K562 (cell line): ENCODE results near the gene RIPK4. TPM values are rescaled to one million over a fixed set of nuclear protein-coding genes. Genes with fewer than 3 reads are reported as not detected.
A peak's percentile ranks its signal among the peaks of the same experiment; 100 is the strongest.

ENCODE experiments used
- ATAC-seq: fragments of 200-7000 bp; cut with Tn5 transposase; 3 replicates; pipeline ENCODE4 v1.9.1; 2020; ENCODE audit warnings: moderate library complexity
- Bru-seq: library from RNA; stranded (reverse); fragments of 400-500 nt; gene quantifications from one replicate; lab custom pipeline; 2021; lab: Mats Ljungman, UMichigan
- BruChase-seq, 2 experiments: library from RNA; stranded (reverse); fragments of 400-500 nt; gene quantifications; one replicate each; lab custom pipeline; 2021; lab: Mats Ljungman, UMichigan
- BruUV-seq: library from RNA; stranded (reverse); fragments of 400-500 nt; replicated peaks from 2 replicates; lab custom pipeline; 2021; lab: Mats Ljungman, UMichigan
- CTCF ChIA-PET: fragments of 300-600 bp; formaldehyde crosslinking; extraction: SDS; loops from one replicate; lab custom pipeline; 2021; ENCODE audit warnings: low intra/inter-chr PET ratio; lab: Yijun Ruan, JAX
- POLR2A ChIA-PET: fragments of 300-600, 350-650 bp; sonication (Branson Sonifier 250); formaldehyde crosslinking; extraction: SDS; loops from one replicate; lab custom pipeline; 2021; ENCODE audit warnings: antibody characterized with exemption, inconsistent platforms; lab: Yijun Ruan, JAX
- DNase-seq, 4 experiments: peaks; one replicate each; pipeline versions ENCODE4 v3.0.0 to v3.0.0-alpha.2; 2011 to 2018; ENCODE audit warnings: low spot score in 3 of 4, mixed read lengths in 3 of 4; ENCODE audit errors: extremely low read depth in 1 of 4
- FAIRE-seq: peaks from 2 replicates; lab custom pipeline; 2011; peaks lifted over from hg19 to GRCh38; lab: Jason Lieb, UNC
- H2AFZ ChIP-seq: 2 replicates; pipeline ENCODE4 v1.6.0; 2011; ENCODE audit warnings: low read depth, low read length, control low read depth, inconsistent platforms
- H3K27ac ChIP-seq: fragments of 200-600 bp; 3 replicates; pipeline ENCODE4 v1.8.0; 2011; ENCODE audit warnings: low read depth, mild to moderate bottlenecking, control low read depth, inconsistent platforms, low read length, moderate library complexity, mixed read lengths; ENCODE audit errors: extremely low read depth
- H3K27me3 ChIP-seq, 2 experiments: fragments of 300-600 bp in 1 of 2; 2 replicates in 1 of 2; 3 replicates in 1 of 2; pipeline versions ENCODE4 v1.6.0 to v1.8.0; 2011; ENCODE audit warnings: inconsistent platforms in 2 of 2, low read length in 2 of 2, mild to moderate bottlenecking in 1 of 2, mixed read lengths in 1 of 2, moderate library complexity in 1 of 2; ENCODE audit not compliant: control insufficient read depth in 2 of 2, insufficient read depth in 2 of 2
- H3K36me3 ChIP-seq: fragments of 300-600 bp; 3 replicates; pipeline ENCODE4 v1.8.0; 2011; ENCODE audit warnings: mild to moderate bottlenecking, low read length, inconsistent platforms; ENCODE audit not compliant: control insufficient read depth, insufficient read depth
- H3K4me1 ChIP-seq, 2 experiments: fragments of 200-600 bp in 1 of 2; replicated peaks in 1 of 2; 2 replicates in 1 of 2; 3 replicates in 1 of 2; pipeline versions ENCODE4 v1.5.1 to v1.8.0; 2011; ENCODE audit warnings: inconsistent platforms in 2 of 2, low read length in 2 of 2, mild to moderate bottlenecking in 1 of 2, mixed read lengths in 1 of 2, moderate library complexity in 1 of 2; ENCODE audit not compliant: control insufficient read depth in 2 of 2, insufficient read depth in 2 of 2
- H3K4me2 ChIP-seq: 2 replicates; pipeline ENCODE4 v1.6.1; 2011; ENCODE audit warnings: low read length, control low read depth, inconsistent platforms, mixed read lengths; ENCODE audit not compliant: insufficient read depth
- H3K4me3 ChIP-seq: fragments of 200-600 bp; sonication (generic), shearing (Covaris generic); 2 replicates; pipeline ENCODE4 v1.5.1; 2016; ENCODE audit warnings: control low read depth, inconsistent platforms
- H3K79me2 ChIP-seq: fragments of 200-600 bp; 3 replicates; pipeline ENCODE4 v1.8.0; 2011; ENCODE audit warnings: low read length, inconsistent platforms; ENCODE audit not compliant: control insufficient read depth, insufficient read depth
- H3K9ac ChIP-seq, 2 experiments: 2 replicates each; pipeline versions ENCODE4 v1.6.0 to v1.6.1; 2011; ENCODE audit warnings: low read depth in 2 of 2, low read length in 2 of 2, control low read depth in 1 of 2, inconsistent platforms in 1 of 2, mild to moderate bottlenecking in 1 of 2, mixed read lengths in 1 of 2; ENCODE audit not compliant: insufficient read depth in 1 of 2
- H3K9me1 ChIP-seq: one replicate; pipeline ENCODE4 v1.6.0; 2011; ENCODE audit warnings: inconsistent platforms, mild to moderate bottlenecking, low read length, moderate library complexity; ENCODE audit not compliant: control insufficient read depth, insufficient read depth
- H3K9me3 ChIP-seq: replicated peaks from 2 replicates; pipeline ENCODE4 v1.5.1; 2011; ENCODE audit warnings: low read depth, low read length, inconsistent platforms; ENCODE audit not compliant: control insufficient read depth, insufficient read depth
- H4K20me1 ChIP-seq: replicated peaks from 2 replicates; pipeline ENCODE4 v1.6.1; 2011; ENCODE audit warnings: low read length, inconsistent platforms, mixed read lengths; ENCODE audit not compliant: control insufficient read depth, insufficient read depth
- ETV5 ChIP-seq: sonication (generic); formaldehyde crosslinking; IDR thresholded peaks from 2 replicates; pipeline ENCODE4 v1.4.0; 2020; ENCODE audit warnings: low read depth, mild to moderate bottlenecking, missing genetic modification reagents
- KLF6 ChIP-seq: fragments of 250-450 bp; sonication (Bioruptor Pico); IDR thresholded peaks from 2 replicates; pipeline ENCODE4 v1.4.0; 2020; ENCODE audit warnings: mild to moderate bottlenecking, moderate library complexity, borderline replicate concordance
- MYNN ChIP-seq, 2 experiments: sonication (generic); formaldehyde crosslinking in 1 of 2; IDR thresholded peaks; 2 replicates each; pipeline versions ENCODE4 v1.5.0 to v1.6.1; 2016 to 2020; ENCODE audit warnings: antibody characterized with exemption in 1 of 2, missing genetic modification reagents in 1 of 2
- PPARD ChIP-seq: fragments of 250-450 bp; sonication (Bioruptor Pico); IDR thresholded peaks from 2 replicates; pipeline ENCODE4 v1.8.0; 2022; ENCODE audit warnings: inconsistent platforms, mild to moderate bottlenecking, moderate library complexity
- RBM25 ChIP-seq: fragments of 200-400 bp; formaldehyde crosslinking; IDR thresholded peaks from 2 replicates; pipeline ENCODE4 v1.6.1; 2018; ENCODE audit warnings: low read length, low read depth, moderate library complexity; ENCODE audit not compliant: severe bottlenecking
- ZNF586 ChIP-seq: fragments of 450-650 bp; formaldehyde crosslinking; conservative IDR thresholded peaks from 2 replicates; pipeline ENCODE4 v1.4.0; 2020; ENCODE audit warnings: mild to moderate bottlenecking, moderate library complexity
- WGBS: fragments of 100-300 bp; shearing (Covaris generic); methylation state at CpG from one replicate; pipeline ENCODE4 v1.1.6; 2016; ENCODE audit warnings: low coverage, mixed read lengths; ENCODE audit not compliant: insufficient coverage; ENCODE audit errors: missing lambda C conversion rate; 5-methylcytosine and 5-hydroxymethylcytosine counted together
- in situ Hi-C: fragments of 300-500 bp; cut with MboI; formaldehyde crosslinking; loops from 4 replicates; pipeline ENCODE4 v1.15.0; 2018; ENCODE audit warnings: inconsistent platforms, mixed read lengths
- intact Hi-C: fragments of 100-400 bp; cut with micrococcal nuclease; formaldehyde crosslinking; loops from 2 replicates; pipeline ENCODE4 v1.14.2; 2022
- long read RNA-seq, 3 experiments: library from polyadenylated mRNA in 2 of 3; library from RNA in 1 of 3; unstranded in 2 of 3; stranded (forward) in 1 of 3; transcript quantifications; one replicate each; pipeline ENCODE4 v2.0.0, GENCODE V29; 2019 to 2022
- polyA minus RNA-seq, 3 experiments: library from RNA; depleted of rRNA, polyadenylated mRNA; stranded (reverse); fragments of >200 nt; gene quantifications; 2 replicates each; pipeline ENCODE4 v1.2.3, GENCODE V29; 2011
- polyA plus RNA-seq, 8 experiments: library from polyadenylated mRNA; depleted of rRNA in 4 of 8; stranded (reverse) in 5 of 8; unstranded in 3 of 8; fragments of >200 nt; fragmentation: Nextera tagmentation in 2 of 8; fragmentation: Illumina TruSeq in 1 of 8; extraction: Ambion mirVana in 2 of 8; extraction: Trizol in 1 of 8; gene quantifications; 2 replicates each; pipeline versions ENCODE4 v1.2.1 to v1.2.3, GENCODE V29; 2011 to 2014; ENCODE audit warnings: inconsistent platforms in 1 of 8, missing spikeins in 1 of 8
- total RNA-seq, 7 experiments: library from RNA; depleted of rRNA in 6 of 7; stranded (reverse); fragments of >200 nt in 6 of 7; fragmentation: Illumina TruSeq in 2 of 7; extraction: Trizol in 2 of 7; gene quantifications; 2 replicates each; pipeline versions ENCODE4 v1.2.1 to v1.2.3, GENCODE V29; 2011 to 2021; ENCODE audit warnings: low replicate concordance in 1 of 7
- TF ChIP-seq, protein P1 (sequence below): fragments of 450-650 bp; IDR thresholded peaks from 2 replicates; pipeline ENCODE4 v1.6.1; 2016; ENCODE audit warnings: low read depth, mild to moderate bottlenecking, moderate library complexity

RIPK4 gene
- total RNA-seq (2011; cell fraction: chromatin; rRNA removed; ENCODE audit: low replicate concordance): not detected in 2 replicates
- total RNA-seq (2011; cell fraction: nucleolus; rRNA removed): not detected in 2 replicates
- total RNA-seq (2011; cell fraction: nucleoplasm; rRNA removed): 0.07 TPM in 1 of 2 replicates, not detected in the other
- not detected in 2 replicates for total RNA-seq (2014; rRNA removed)
- not detected in 2 replicates for total RNA-seq (2014; rRNA removed; fragmentation: Illumina TruSeq; extraction: Trizol)
- not detected in 2 replicates for total RNA-seq (2015; rRNA removed; fragmentation: Illumina TruSeq; extraction: Trizol)
- total RNA-seq (2021): 0.09 TPM in 1 of 2 replicates, not detected in the other
- not detected in 2 replicates for polyA plus RNA-seq (2011; rRNA removed)
- polyA plus RNA-seq (2011; cell fraction: cytosol; rRNA removed): not detected in 2 replicates
- not detected in 2 replicates for polyA plus RNA-seq (2011; cell fraction: nucleus; rRNA removed)
- polyA plus RNA-seq (2012): not detected in 2 replicates
- not detected in 2 replicates for polyA plus RNA-seq (2014; fragmentation: Illumina TruSeq; extraction: Trizol)
- not detected for polyA plus RNA-seq (2014; fragmentation: Nextera tagmentation; extraction: Ambion mirVana)
- polyA plus RNA-seq (2014; rRNA removed): not detected in 2 replicates
- not detected in 2 replicates for polyA minus RNA-seq (2011; rRNA and poly(A)+ RNA removed)
- polyA minus RNA-seq (2011; cell fraction: cytosol; rRNA and poly(A)+ RNA removed): not detected in 2 replicates
- not detected in 2 replicates for polyA minus RNA-seq (2011; cell fraction: nucleus; rRNA and poly(A)+ RNA removed)
- percentile 18 among the genes with signal in this experiment for Bru-seq, nascent RNA
- BruChase-seq, experiment 1, labeled RNA remaining after a 2-hour chase: percentile 18 among the genes with signal in this experiment
- BruChase-seq, experiment 2, labeled RNA remaining after a 6-hour chase: percentile 27 among the genes with signal in this experiment
- long read RNA-seq, experiment 1: 0 reads
- long read RNA-seq, experiment 2: 0 reads
- long read RNA-seq, experiment 3: 0 reads

DNA sequence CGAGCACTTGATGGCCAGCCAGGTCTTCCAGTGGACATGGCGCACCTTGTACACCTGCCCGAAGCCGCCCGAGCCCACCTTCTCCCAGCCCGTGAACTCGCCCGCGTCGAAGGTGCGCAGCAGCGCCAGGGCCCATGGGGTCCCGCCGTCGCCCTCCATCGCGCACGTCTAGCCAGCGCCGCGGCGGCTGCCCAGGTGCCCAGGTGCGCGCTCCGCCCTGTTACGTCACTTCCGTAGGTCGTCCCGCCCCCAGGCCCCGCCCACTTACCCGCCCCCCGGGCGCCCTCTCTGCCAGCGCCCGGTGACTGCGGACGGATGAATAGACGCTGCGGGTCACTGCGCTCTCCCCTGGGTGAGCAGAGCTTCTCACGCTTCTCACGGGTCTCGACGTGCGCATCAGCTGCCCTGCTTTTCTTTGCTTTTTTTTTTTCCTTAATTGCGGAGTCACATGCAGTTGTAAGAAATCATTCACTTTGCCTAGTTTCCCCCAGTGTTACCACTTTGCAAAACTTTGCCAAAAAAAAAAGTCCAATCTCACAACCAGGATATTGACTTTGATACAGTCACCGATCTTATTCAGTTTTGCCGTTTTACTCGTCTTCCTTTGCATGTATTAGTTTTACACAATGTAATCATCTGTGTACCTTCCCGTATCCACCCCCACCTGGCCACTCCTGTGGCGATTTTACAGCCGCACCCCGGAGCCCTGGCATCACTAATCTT lies at the start of gene RIPK4:
Gene RIPK4 (minus strand): TSS at position 170 of the 723 bp plus-strand sequence. CDS start 11 bp downstream, at position 159.
- no peak within 1 kb of the TSS for H3K4me2 ChIP-seq
- H3K27me3 ChIP-seq: peaks cover 49 to 79% of the 10 kb centered on the region in 2 experiments
- H2AFZ ChIP-seq: no peak within 1 kb of the TSS
- H3K9me1 ChIP-seq: no peaks in the 10 kb centered on the region
- no peaks in the 10 kb centered on the region for H3K36me3 ChIP-seq
- H3K4me3 ChIP-seq: no peak within 1 kb of the TSS
- no peaks in the 10 kb centered on the region for H3K9me3 ChIP-seq
- 61% methylated on average over 29 of the region's 53 CpGs for WGBS
- in situ Hi-C loops: no loop called here
- CTCF ChIA-PET: no interaction called here
- H3K27ac ChIP-seq: no peak within 1 kb of the TSS
- no peaks in the 10 kb centered on the region for H3K79me2 ChIP-seq
- TF ChIP-seq KLF6 (CRISPR knock-in tag): no peak
- TF ChIP-seq ETV5 (CRISPR knock-in tag): no peak
- TF ChIP-seq MYNN (IDR thresholded peaks at IDR 0.05): no peak
- no peak for TF ChIP-seq MYNN (CRISPR knock-in tag; IDR thresholded peaks at IDR 0.05)
- no peak for TF ChIP-seq RBM25
- TF ChIP-seq PPARD (CRISPR knock-in tag): no peak
- no peak for TF ChIP-seq ZNF586 (CRISPR knock-in tag)
- TF ChIP-seq, protein P1, sequence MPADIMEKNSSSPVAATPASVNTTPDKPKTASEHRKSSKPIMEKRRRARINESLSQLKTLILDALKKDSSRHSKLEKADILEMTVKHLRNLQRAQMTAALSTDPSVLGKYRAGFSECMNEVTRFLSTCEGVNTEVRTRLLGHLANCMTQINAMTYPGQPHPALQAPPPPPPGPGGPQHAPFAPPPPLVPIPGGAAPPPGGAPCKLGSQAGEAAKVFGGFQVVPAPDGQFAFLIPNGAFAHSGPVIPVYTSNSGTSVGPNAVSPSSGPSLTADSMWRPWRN: no peak
- no peak within 1 kb of the TSS for H3K9ac ChIP-seq
- DNase-seq: no peak
- intact Hi-C loops: no loop called here
- H3K4me1 ChIP-seq: no peaks in the 10 kb centered on the region; a peak in 2 of 5 replicates
- no peak for ATAC-seq
- no TSS peak for BruUV-seq
- peaks cover 9% of the 10 kb centered on the region; the same call in 1 of the 2 replicates for H4K20me1 ChIP-seq
- FAIRE-seq: no peak
- POLR2A ChIA-PET: no interaction called here
